Caco-2 (cell line): ENCODE data around the gene SLC10A3. TPM values are rescaled to one million over a fixed set of nuclear protein-coding genes. Genes with fewer than 3 reads are reported as not detected.

ENCODE experiments used
- BruUV-seq: library from RNA; stranded (reverse); fragments of 400-500 nt; replicated peaks from 2 replicates; lab custom pipeline; 2021; lab: Mats Ljungman, UMichigan
- CTCF ChIA-PET: fragments of 300-600 bp; sonication (Branson Sonifier 250); formaldehyde crosslinking; loops from one replicate; lab custom pipeline; 2022; ENCODE audit warnings: antibody characterized with exemption; lab: Charles Lee
- POLR2A ChIA-PET: fragments of 300-600 bp; sonication (Branson Sonifier 250); formaldehyde crosslinking; loops from one replicate; lab custom pipeline; 2022; ENCODE audit warnings: antibody characterized with exemption; lab: Charles Lee
- DNase-seq, 2 experiments: peaks; one replicate each; pipeline versions ENCODE4 v3.0.0 to v3.0.0-alpha.2; 2020 to 2022
- H3K27me3 ChIP-seq: replicated peaks from 2 replicates; pipeline ENCODE4 v1.6.0; 2011; ENCODE audit warnings: low read length; ENCODE audit not compliant: control insufficient read depth, insufficient read depth
- H3K36me3 ChIP-seq: 2 replicates; pipeline ENCODE4 v1.5.1; 2011; ENCODE audit warnings: low read length; ENCODE audit not compliant: control insufficient read depth, insufficient read depth
- H3K4me1 ChIP-seq: fragments of 250-450 bp; sonication (Bioruptor Pico); 2 replicates; pipeline ENCODE4 v1.5.1; 2020; ENCODE audit warnings: mild to moderate bottlenecking
- H3K4me3 ChIP-seq: 2 replicates; pipeline ENCODE4 v1.5.1; 2011; ENCODE audit warnings: low read depth, mild to moderate bottlenecking, control low read depth, low read length
- H3K9me3 ChIP-seq: fragments of 250-450 bp; sonication (Bioruptor Pico); 2 replicates; pipeline ENCODE4 v1.5.1; 2020; ENCODE audit warnings: mild to moderate bottlenecking, moderate library complexity
- H3K27ac Mint-ChIP-seq: one replicate; pipeline ENCODE4 v1.8.0; 2022; ENCODE audit warnings: mixed read lengths; ENCODE audit not compliant: unreplicated experiment
- H3K27me3 Mint-ChIP-seq: one replicate; pipeline ENCODE4 v1.8.0; 2022; ENCODE audit warnings: mixed read lengths; ENCODE audit not compliant: insufficient read depth, unreplicated experiment
- H3K36me3 Mint-ChIP-seq: one replicate; pipeline ENCODE4 v1.8.0; 2022; ENCODE audit warnings: mild to moderate bottlenecking, mixed read lengths; ENCODE audit not compliant: insufficient read depth, unreplicated experiment
- H3K4me1 Mint-ChIP-seq: one replicate; pipeline ENCODE4 v1.8.0; 2022; ENCODE audit warnings: low read depth, mixed read lengths; ENCODE audit not compliant: unreplicated experiment
- H3K4me3 Mint-ChIP-seq: one replicate; pipeline ENCODE4 v1.8.0; 2022; ENCODE audit warnings: mild to moderate bottlenecking, moderate library complexity, mixed read lengths; ENCODE audit not compliant: unreplicated experiment
- H3K9me3 Mint-ChIP-seq: one replicate; pipeline ENCODE4 v1.8.0; 2022; ENCODE audit warnings: mixed read lengths; ENCODE audit not compliant: unreplicated experiment
- CTCF ChIP-seq, 2 experiments: fragments of 200-600 bp in 1 of 2; IDR thresholded peaks; 1 replicate in 1 of 2; 2 replicates in 1 of 2; pipeline versions ENCODE4 v1.5.1 to v1.8.0; 2011 to 2022; ENCODE audit warnings: antibody characterized with exemption in 1 of 2, control low read depth in 1 of 2, inconsistent platforms in 1 of 2, low read depth in 1 of 2, low read length in 1 of 2, mild to moderate bottlenecking in 1 of 2, moderate library complexity in 1 of 2; ENCODE audit not compliant: insufficient read depth in 1 of 2, severe bottlenecking in 1 of 2, unreplicated experiment in 1 of 2
- intact Hi-C: fragments of 100-400 bp; cut with micrococcal nuclease; formaldehyde crosslinking; loops from one replicate; pipeline ENCODE4 v1.10.0; 2022; ENCODE audit not compliant: unreplicated experiment
- total RNA-seq: library from RNA; stranded (reverse); gene quantifications from 2 replicates; pipeline ENCODE4 v1.2.3, GENCODE V29; 2022

SLC10A3 gene
- total RNA-seq, 1 experiment from 2014 or later, result 22.5 TPM

- Mint-ChIP-seq H3K9me3 (no peaks in the 10 kb centered on the region), H3K4me1 (no peaks in the 10 kb centered on the region), H3K4me3 (no peak overlapping the region), H3K27ac (no peak overlapping the region), H3K27me3 (no peaks in the 10 kb centered on the region), H3K36me3 (peaks cover 4% of the 10 kb centered on the region)
- no peak for TF ChIP-seq CTCF (IDR thresholded peaks at IDR 0.05; ENCODE audit: insufficient read depth in 1 of 2, low read depth in 1 of 2, low read length in 1 of 2, severe bottlenecking in 1 of 2, unreplicated experiment in 1 of 2)
- POLR2A ChIA-PET, result no interaction called here
- Histone ChIP-seq H3K4me3 (no peak overlapping the region), H3K4me1 (no peaks in the 10 kb centered on the region), H3K9me3 (no peaks in the 10 kb centered on the region), H3K36me3 (no peaks in the 10 kb centered on the region; the same call in 1 of the 2 replicates), H3K27me3 (no peaks in the 10 kb centered on the region)
- intact Hi-C loops, result no loop called here
- BruUV-seq, result no TSS peak
- no peak for DNase-seq
- CTCF ChIA-PET, result no interaction called here
Measured at GRCh38 chrX:154468217-154468616, 22.2 kb downstream of the SLC10A3 start.

GRCh38 chrX:154467556-154467955 lies 22.9 kb downstream of the SLC10A3 start:
- Histone ChIP-seq H3K36me3 (no peaks in the 10 kb centered on the region; the same call in 1 of the 2 replicates), H3K27me3 (no peaks in the 10 kb centered on the region), H3K4me1 (no peaks in the 10 kb centered on the region), H3K9me3 (no peaks in the 10 kb centered on the region), H3K4me3 (no peak overlapping the region)
- Mint-ChIP-seq H3K36me3 (peaks cover 4% of the 10 kb centered on the region), H3K27ac (no peak overlapping the region), H3K27me3 (no peaks in the 10 kb centered on the region), H3K4me3 (no peak overlapping the region), H3K4me1 (no peaks in the 10 kb centered on the region), H3K9me3 (no peaks in the 10 kb centered on the region)
- no peak for DNase-seq
- TF ChIP-seq CTCF (IDR thresholded peaks at IDR 0.05; ENCODE audit: insufficient read depth in 1 of 2, low read depth in 1 of 2, low read length in 1 of 2, severe bottlenecking in 1 of 2, unreplicated experiment in 1 of 2), result no peak
- no TSS peak for BruUV-seq
- ChIA-PET POLR2A (no interaction called here), CTCF (no interaction called here)
- intact Hi-C loops, result no loop called here

- TF ChIP-seq CTCF (IDR thresholded peaks at IDR 0.05; ENCODE audit: insufficient read depth in 1 of 2, low read depth in 1 of 2, low read length in 1 of 2, severe bottlenecking in 1 of 2, unreplicated experiment in 1 of 2), result no peak
- no peak for DNase-seq
- Mint-ChIP-seq H3K27ac (no peak overlapping the region), H3K9me3 (no peaks in the 10 kb centered on the region), H3K27me3 (no peaks in the 10 kb centered on the region), H3K36me3 (peaks cover 6% of the 10 kb centered on the region), H3K4me1 (no peaks in the 10 kb centered on the region), H3K4me3 (no peak overlapping the region)
- Histone ChIP-seq H3K9me3 (no peaks in the 10 kb centered on the region), H3K36me3 (no peaks in the 10 kb centered on the region; the same call in 1 of the 2 replicates), H3K4me3 (no peak overlapping the region), H3K4me1 (no peaks in the 10 kb centered on the region), H3K27me3 (no peaks in the 10 kb centered on the region)
- BruUV-seq, result no TSS peak
- ChIA-PET CTCF (no interaction called here), POLR2A (no interaction called here)
- intact Hi-C loops, result no loop called here
Measured at GRCh38 chrX:154466907-154467306, 23.5 kb downstream of the SLC10A3 start.
